Measurements from ENCODE around the gene ADPRHL1. TPM values are rescaled to one million over a fixed set of nuclear protein-coding genes. Genes with fewer than 3 reads are reported as not detected.
"Not testable (repeated sequence)": the region's sequence is repeated elsewhere in the genome, so short reads cannot be mapped to it uniquely, and the experiment has no call there.

The ADPRHL1 gene
- total and polyA plus RNA-seq, 5 donors from 2014 or later, result 0.24 to 0.64 (median 0.56) TPM; not detected in 1

GRCh38 chr13:113389586-113389985, 63.7 kb downstream of the ADPRHL1 start:
- H3K36me3 ChIP-seq (ENCODE audit: control insufficient read depth, insufficient read depth, low read length); H3K27ac Mint-ChIP-seq; H3K27ac ChIP-seq (ENCODE audit: insufficient read depth, low read length, poor library complexity, severe bottlenecking); H3K36me3 Mint-ChIP-seq; H3K4me3 ChIP-seq (ENCODE audit: low read depth, low read length); H3K27me3 ChIP-seq (ENCODE audit: control insufficient read depth, insufficient read depth, low read length); H3K9me3 Mint-ChIP-seq; H3K27me3 Mint-ChIP-seq; H3K4me3 Mint-ChIP-seq; H3K9me3 ChIP-seq (ENCODE audit: control insufficient read depth in 2 of 2, low read length in 2 of 2); ATAC-seq (ENCODE audit: low read depth in 2 of 2); DNase-seq: not testable (repeated sequence)
- H3K4me1 ChIP-seq (ENCODE audit: control insufficient read depth, insufficient read depth, low read length, poor library complexity, severe bottlenecking), result peaks cover 11% of the 10 kb centered on the region
- H3K4me1 Mint-ChIP-seq, result peaks cover 4 to 18% (median 7%) of the 10 kb centered on the region in 4 donors

- DNase-seq, result no peak
- no peaks in the 10 kb centered on the region for H3K36me3 ChIP-seq (ENCODE audit: control insufficient read depth, insufficient read depth, low read length)
- H3K9me3 ChIP-seq (ENCODE audit: control insufficient read depth in 2 of 2, low read length in 2 of 2), result peaks cover 4% of the 10 kb centered on the region in 2 experiments
- Mint-ChIP-seq H3K27me3 (peaks cover 8% of the 10 kb centered on the region), H3K4me1 (peaks cover 2 to 16% (median 7%) of the 10 kb centered on the region in 4 donors), H3K4me3 (no peak overlapping the region), H3K9me3 (peaks cover 2 to 9% (median 5%) of the 10 kb centered on the region in 7 donors), H3K27ac (no peak overlapping the region), H3K36me3 (no peaks in the 10 kb centered on the region)
- H3K4me3 ChIP-seq (ENCODE audit: low read depth, low read length), result no peak overlapping the region
- H3K27me3 ChIP-seq (ENCODE audit: control insufficient read depth, insufficient read depth, low read length), result no peaks in the 10 kb centered on the region
- ATAC-seq (ENCODE audit: low read depth in 2 of 2), result no peak
- no peaks in the 10 kb centered on the region for H3K4me1 ChIP-seq (ENCODE audit: control insufficient read depth, insufficient read depth, low read length, poor library complexity, severe bottlenecking)
- H3K27ac ChIP-seq (ENCODE audit: insufficient read depth, low read length, poor library complexity, severe bottlenecking), result no peak overlapping the region
Measured at GRCh38 chr13:113387396-113387795, 65.9 kb downstream of the ADPRHL1 start.

DNA sequence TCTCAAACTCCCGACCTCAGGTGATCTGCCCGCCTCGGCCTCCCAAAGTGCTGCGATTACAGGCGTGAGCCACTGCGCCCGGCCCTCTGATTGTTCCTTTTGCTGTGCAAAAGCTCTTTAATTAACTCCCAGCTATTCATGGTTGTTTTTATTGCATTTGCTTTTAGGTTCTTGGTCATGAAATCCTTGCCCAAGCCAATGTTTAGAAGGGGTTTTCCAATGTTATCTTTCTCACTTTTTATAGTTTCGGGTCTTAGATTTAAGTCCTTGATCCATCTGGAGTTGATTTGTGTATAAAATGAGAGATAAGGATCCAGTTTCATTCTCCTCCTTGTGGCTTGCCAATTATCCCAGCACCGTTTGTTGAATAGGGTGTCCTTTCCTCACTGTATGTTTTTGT, 70.2 kb downstream of the ADPRHL1 start:
- peaks cover 8% of the 10 kb centered on the region for H3K27me3 Mint-ChIP-seq
- no peak for DNase-seq
- H3K9me3 Mint-ChIP-seq, result peaks cover 3 to 11% (median 5%) of the 10 kb centered on the region in 7 donors
- no peaks in the 10 kb centered on the region for H3K36me3 Mint-ChIP-seq
- Histone ChIP-seq H3K36me3 (ENCODE audit: control insufficient read depth, insufficient read depth, low read length) (no peaks in the 10 kb centered on the region), H3K4me1 (ENCODE audit: control insufficient read depth, insufficient read depth, low read length, poor library complexity, severe bottlenecking) (no peaks in the 10 kb centered on the region), H3K27ac (ENCODE audit: insufficient read depth, low read length, poor library complexity, severe bottlenecking) (no peak overlapping the region), H3K27me3 (ENCODE audit: control insufficient read depth, insufficient read depth, low read length) (no peaks in the 10 kb centered on the region), H3K9me3 (ENCODE audit: control insufficient read depth in 2 of 2, low read length in 2 of 2) (no peaks in the 10 kb centered on the region), H3K4me3 (ENCODE audit: low read depth, low read length) (no peak overlapping the region)
- peaks cover 2 to 16% (median 7%) of the 10 kb centered on the region in 4 donors for H3K4me1 Mint-ChIP-seq
- no peak overlapping the region for H3K27ac Mint-ChIP-seq
- ATAC-seq (ENCODE audit: low read depth in 2 of 2), result no peak
- H3K4me3 Mint-ChIP-seq, result no peak overlapping the region

DNA sequence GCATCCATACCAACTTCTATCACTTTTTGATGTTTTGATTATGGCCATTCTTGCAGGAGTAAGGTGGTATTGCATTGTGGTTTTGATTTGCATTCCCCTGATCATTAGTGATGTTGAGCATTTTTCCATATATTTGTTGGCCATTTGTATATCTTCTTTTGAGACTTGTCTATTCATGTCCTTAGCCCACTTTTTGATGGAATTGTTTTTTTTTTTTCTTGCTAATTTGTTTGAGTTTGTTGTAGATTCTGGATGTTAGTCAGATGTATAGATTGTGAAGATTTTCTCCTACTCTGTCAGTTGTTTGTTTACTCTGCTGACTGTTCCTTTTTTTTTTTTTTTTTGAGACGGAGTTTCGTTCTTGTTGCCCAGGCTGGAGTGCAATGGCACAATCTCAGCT, 70.7 kb downstream of the ADPRHL1 start:
- not testable (repeated sequence) for H3K27ac Mint-ChIP-seq, H3K4me3 Mint-ChIP-seq

GRCh38 chr13:113378825-113379224, 74.5 kb downstream of the ADPRHL1 start:
- H3K9me3 Mint-ChIP-seq, result peaks cover 0 to 10% (median 3%) of the 10 kb centered on the region in 7 donors
- Histone ChIP-seq H3K27ac (ENCODE audit: insufficient read depth, low read length, poor library complexity, severe bottlenecking) (no peak overlapping the region), H3K36me3 (ENCODE audit: control insufficient read depth, insufficient read depth, low read length) (no peaks in the 10 kb centered on the region), H3K4me1 (ENCODE audit: control insufficient read depth, insufficient read depth, low read length, poor library complexity, severe bottlenecking) (no peaks in the 10 kb centered on the region), H3K4me3 (ENCODE audit: low read depth, low read length) (no peak overlapping the region), H3K27me3 (ENCODE audit: control insufficient read depth, insufficient read depth, low read length) (no peaks in the 10 kb centered on the region), H3K9me3 (ENCODE audit: control insufficient read depth in 2 of 2, low read length in 2 of 2) (no peaks in the 10 kb centered on the region)
- no peaks in the 10 kb centered on the region for H3K36me3 Mint-ChIP-seq
- no peak for DNase-seq
- peaks cover under 1% of the 10 kb centered on the region for H3K27me3 Mint-ChIP-seq
- ATAC-seq (ENCODE audit: low read depth in 2 of 2), result no peak
- H3K4me3 Mint-ChIP-seq, result no peak overlapping the region
- no peak overlapping the region for H3K27ac Mint-ChIP-seq
- peaks cover 0 to 1% (median 0%) of the 10 kb centered on the region in 4 donors for H3K4me1 Mint-ChIP-seq

More for the DNA sequence above, 70.7 kb downstream of the ADPRHL1 start:
- H3K4me3 ChIP-seq (ENCODE audit: low read depth, low read length); H3K27me3 Mint-ChIP-seq; H3K36me3 Mint-ChIP-seq; H3K27me3 ChIP-seq (ENCODE audit: control insufficient read depth, insufficient read depth, low read length); H3K27ac ChIP-seq (ENCODE audit: insufficient read depth, low read length, poor library complexity, severe bottlenecking); ATAC-seq (ENCODE audit: low read depth in 2 of 2); H3K4me1 ChIP-seq (ENCODE audit: control insufficient read depth, insufficient read depth, low read length, poor library complexity, severe bottlenecking); H3K36me3 ChIP-seq (ENCODE audit: control insufficient read depth, insufficient read depth, low read length); DNase-seq; H3K9me3 ChIP-seq (ENCODE audit: control insufficient read depth in 2 of 2, low read length in 2 of 2): not testable (repeated sequence)
- Mint-ChIP-seq H3K4me1 (peaks cover 2 to 16% (median 7%) of the 10 kb centered on the region in 4 donors), H3K9me3 (peaks cover 3 to 11% (median 5%) of the 10 kb centered on the region in 7 donors)

DNA sequence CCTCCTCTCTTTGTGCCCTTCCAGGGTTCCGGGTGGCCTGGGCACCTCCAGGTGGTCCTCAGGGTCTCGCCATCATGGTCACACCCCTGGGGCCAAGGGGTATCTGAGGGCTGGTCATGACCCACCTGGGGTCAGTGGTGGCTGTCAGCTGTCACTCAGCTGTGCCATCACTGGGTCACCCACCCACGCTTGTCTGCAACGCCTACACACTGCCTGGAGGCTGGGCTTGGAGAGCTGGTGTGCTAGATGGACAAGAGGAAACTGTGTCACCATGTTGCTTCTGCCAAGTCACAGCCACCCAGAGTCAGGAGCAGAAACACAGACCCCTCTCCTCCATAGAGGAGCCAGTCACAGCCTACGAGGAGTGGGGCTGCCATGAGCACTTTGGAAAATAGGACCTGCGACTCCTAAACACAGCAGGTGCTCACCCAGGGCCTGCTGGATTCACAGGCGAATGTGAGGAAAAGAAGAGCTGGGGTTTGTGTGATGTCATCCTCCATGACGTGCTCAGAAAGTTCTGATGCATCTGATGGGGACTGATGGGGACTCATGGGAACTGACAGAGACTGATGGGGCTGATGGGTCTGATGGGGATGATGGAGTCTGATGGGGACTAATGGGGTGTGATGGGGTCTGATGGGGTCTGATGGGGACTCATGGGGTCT, 78.6 kb downstream of the ADPRHL1 start:
- H3K27me3 ChIP-seq (ENCODE audit: control insufficient read depth, insufficient read depth, low read length), result no peaks in the 10 kb centered on the region
- no peak overlapping the region for H3K27ac ChIP-seq (ENCODE audit: insufficient read depth, low read length, poor library complexity, severe bottlenecking)
- Mint-ChIP-seq H3K27ac (no peak overlapping the region), H3K36me3 (no peaks in the 10 kb centered on the region), H3K27me3 (peaks cover 10% of the 10 kb centered on the region), H3K4me1 (peaks cover 0 to 1% (median 0%) of the 10 kb centered on the region in 4 donors), H3K9me3 (peaks cover 0 to 3% (median 0%) of the 10 kb centered on the region in 7 donors), H3K4me3 (no peak overlapping the region)
- no peak for ATAC-seq (ENCODE audit: low read depth in 2 of 2)
- no peak overlapping the region for H3K4me3 ChIP-seq (ENCODE audit: low read depth, low read length)
- no peaks in the 10 kb centered on the region for H3K9me3 ChIP-seq (ENCODE audit: control insufficient read depth in 2 of 2, low read length in 2 of 2)
- DNase-seq, result no peak
- H3K36me3 ChIP-seq (ENCODE audit: control insufficient read depth, insufficient read depth, low read length), result no peaks in the 10 kb centered on the region
- no peaks in the 10 kb centered on the region for H3K4me1 ChIP-seq (ENCODE audit: control insufficient read depth, insufficient read depth, low read length, poor library complexity, severe bottlenecking)

- H3K4me1 ChIP-seq (ENCODE audit: control insufficient read depth, insufficient read depth, low read length, poor library complexity, severe bottlenecking), result no peaks in the 10 kb centered on the region
- Mint-ChIP-seq H3K27ac (no peak overlapping the region), H3K4me3 (no peak overlapping the region), H3K4me1 (peaks cover 0 to 1% (median 0%) of the 10 kb centered on the region in 4 donors), H3K9me3 (peaks cover 0 to 3% (median 0%) of the 10 kb centered on the region in 7 donors), H3K27me3 (peaks cover 10% of the 10 kb centered on the region), H3K36me3 (no peaks in the 10 kb centered on the region)
- H3K36me3 ChIP-seq (ENCODE audit: control insufficient read depth, insufficient read depth, low read length), result no peaks in the 10 kb centered on the region
- H3K27me3 ChIP-seq (ENCODE audit: control insufficient read depth, insufficient read depth, low read length), result no peaks in the 10 kb centered on the region
- no peak overlapping the region for H3K27ac ChIP-seq (ENCODE audit: insufficient read depth, low read length, poor library complexity, severe bottlenecking)
- no peak for ATAC-seq (ENCODE audit: low read depth in 2 of 2)
- H3K4me3 ChIP-seq (ENCODE audit: low read depth, low read length), result no peak overlapping the region
- no peak for DNase-seq
- H3K9me3 ChIP-seq (ENCODE audit: control insufficient read depth in 2 of 2, low read length in 2 of 2), result no peaks in the 10 kb centered on the region
Measured at GRCh38 chr13:113373811-113374485, 79.3 kb downstream of the ADPRHL1 start.

All from CD4-positive, CD25-positive, alpha-beta regulatory T cell (primary cell).